CD14-positive monocyte (primary cell): ENCODE measurements around the gene ZNF804B. TPM values are rescaled to one million over a fixed set of nuclear protein-coding genes. Genes with fewer than 3 reads are reported as not detected.

Experiments used
- DNase-seq, 3 donors: peaks; one replicate each; pipeline ENCODE4 v3.0.0-alpha.2; 2011 to 2022
- H2AFZ ChIP-seq: 2 replicates; pipeline ENCODE4 v1.6.0; 2012; ENCODE audit warnings: mild to moderate bottlenecking, low read depth, low read length, inconsistent platforms; ENCODE audit not compliant: insufficient read depth, poor library complexity, severe bottlenecking
- H3K27ac ChIP-seq, 2 donors: 1 replicate in 1 of 2; 2 replicates in 1 of 2; pipeline ENCODE4 v1.5.1; 2012 to 2013; ENCODE audit warnings: low read length in 2 of 2, control low read depth in 1 of 2, inconsistent platforms in 1 of 2, low read depth in 1 of 2, mild to moderate bottlenecking in 1 of 2
- H3K27me3 ChIP-seq, 2 donors: one replicate each; pipeline versions ENCODE4 v1.6.0 to v1.6.1; 2011 to 2013; ENCODE audit warnings: low read length in 2 of 2; ENCODE audit not compliant: control insufficient read depth in 2 of 2, insufficient read depth in 2 of 2
- H3K36me3 ChIP-seq, 2 donors: replicated peaks in 1 of 2; 1 replicate in 1 of 2; 2 replicates in 1 of 2; pipeline versions ENCODE4 v1.5.1 to v1.6.1; 2012 to 2013; ENCODE audit warnings: low read length in 2 of 2, control low read depth in 1 of 2, inconsistent platforms in 1 of 2, mild to moderate bottlenecking in 1 of 2; ENCODE audit not compliant: insufficient read depth in 2 of 2, control insufficient read depth in 1 of 2
- H3K4me1 ChIP-seq, 2 donors: 1 replicate in 1 of 2; 2 replicates in 1 of 2; pipeline versions ENCODE4 v1.5.1 to v1.6.1; 2012 to 2013; ENCODE audit warnings: low read length in 2 of 2, control low read depth in 1 of 2, inconsistent platforms in 1 of 2, mild to moderate bottlenecking in 1 of 2, moderate library complexity in 1 of 2; ENCODE audit not compliant: insufficient read depth in 2 of 2, control insufficient read depth in 1 of 2
- H3K4me2 ChIP-seq: replicated peaks from 2 replicates; pipeline ENCODE3; 2012; ENCODE audit warnings: low read length, moderate library complexity, mild to moderate bottlenecking; ENCODE audit not compliant: poor library complexity, severe bottlenecking; ENCODE audit errors: extremely low read depth
- H3K4me3 ChIP-seq, 3 experiments: fragments of 200-600 bp in 1 of 3; sonication (generic) in 1 of 3; replicated peaks in 1 of 3; 1 replicate in 2 of 3; 2 replicates in 1 of 3; pipeline ENCODE4 v1.5.1; 2011 to 2013; ENCODE audit warnings: low read length in 3 of 3, mild to moderate bottlenecking in 3 of 3, control low read depth in 2 of 3, low read depth in 2 of 3, inconsistent platforms in 1 of 3, moderate library complexity in 1 of 3
- H3K79me2 ChIP-seq: 2 replicates; pipeline ENCODE4 v1.6.0; 2012; ENCODE audit warnings: mild to moderate bottlenecking, control low read depth, inconsistent platforms, low read length, moderate library complexity; ENCODE audit not compliant: insufficient read depth
- H3K9ac ChIP-seq: 2 replicates; pipeline ENCODE4 v1.6.0; 2017; ENCODE audit warnings: low read length, mild to moderate bottlenecking; ENCODE audit not compliant: insufficient read depth, poor library complexity, severe bottlenecking
- H3K9me3 ChIP-seq, 2 donors: replicated peaks in 1 of 2; 1 replicate in 1 of 2; 2 replicates in 1 of 2; pipeline versions ENCODE4 v1.5.1 to v1.6.1; 2012 to 2013; ENCODE audit warnings: low read length in 2 of 2, control low read depth in 1 of 2; ENCODE audit not compliant: control insufficient read depth in 1 of 2, insufficient read depth in 1 of 2
- H4K20me1 ChIP-seq: 2 replicates; pipeline ENCODE4 v1.6.0; 2012; ENCODE audit warnings: mild to moderate bottlenecking, low read length, control low read depth, moderate library complexity; ENCODE audit not compliant: insufficient read depth
- H3K27ac Mint-ChIP-seq, 7 donors: one replicate each; pipeline ENCODE4 v1.8.0; 2020; ENCODE audit warnings: mild to moderate bottlenecking in 7 of 7, mixed read lengths in 7 of 7, moderate library complexity in 6 of 7, inconsistent platforms in 2 of 7
- H3K27me3 Mint-ChIP-seq, 3 donors: one replicate each; pipeline ENCODE4 v1.8.0; 2021 to 2022; ENCODE audit warnings: low read depth in 3 of 3, mild to moderate bottlenecking in 3 of 3, mixed read lengths in 3 of 3, moderate library complexity in 3 of 3, inconsistent platforms in 1 of 3
- H3K36me3 Mint-ChIP-seq, 2 donors: one replicate each; pipeline ENCODE4 v1.8.0; 2020; ENCODE audit warnings: mixed read lengths in 2 of 2, inconsistent platforms in 1 of 2, mild to moderate bottlenecking in 1 of 2
- H3K4me1 Mint-ChIP-seq: one replicate; pipeline ENCODE4 v1.8.0; 2020; ENCODE audit warnings: mild to moderate bottlenecking, mixed read lengths
- H3K4me3 Mint-ChIP-seq, 2 donors: one replicate each; pipeline ENCODE4 v1.8.0; 2020; ENCODE audit warnings: mild to moderate bottlenecking in 2 of 2, mixed read lengths in 2 of 2, moderate library complexity in 1 of 2
- H3K9me3 Mint-ChIP-seq, 7 donors: one replicate each; pipeline ENCODE4 v1.8.0; 2020 to 2022; ENCODE audit warnings: mixed read lengths in 7 of 7, mild to moderate bottlenecking in 6 of 7, moderate library complexity in 6 of 7, inconsistent platforms in 2 of 7
- CTCF ChIP-seq: fragments of 200-600 bp; IDR thresholded peaks from one replicate; pipeline ENCODE4 v1.8.0; 2022; ENCODE audit warnings: antibody characterized with exemption, mild to moderate bottlenecking
- WGBS: methylation state at CpG from one replicate; pipeline ENCODE4 v1.1.5; 2013; ENCODE audit warnings: missing lambda C conversion rate; ENCODE audit not compliant: insufficient coverage; 5-methylcytosine and 5-hydroxymethylcytosine counted together
- intact Hi-C, 2 donors: fragments of 100-400 bp; cut with micrococcal nuclease; formaldehyde crosslinking; loops; one replicate each; pipeline versions ENCODE4 v1.15.0 to v1.15.1; 2023
- polyA plus RNA-seq, 3 donors: library from polyadenylated mRNA; depleted of rRNA in 1 of 3; unstranded in 2 of 3; stranded (reverse) in 1 of 3; fragments of 300-500 nt in 2 of 3; fragments of >200 nt in 1 of 3; fragmentation: Illumina TruSeq in 2 of 3; gene quantifications; 1 replicate in 2 of 3; 2 replicates in 1 of 3; pipeline ENCODE4 v1.2.3, GENCODE V29; 2012 to 2021

The ZNF804B gene
- polyA plus RNA-seq, 3 donors: not detected

- no peaks in the 10 kb centered on the region for H3K79me2 ChIP-seq
- H3K27ac Mint-ChIP-seq: no peak overlapping the region
- H3K4me3 Mint-ChIP-seq: no peak overlapping the region
- H3K36me3 Mint-ChIP-seq: no peaks in the 10 kb centered on the region
- no peaks in the 10 kb centered on the region for H4K20me1 ChIP-seq
- H3K4me2 ChIP-seq: no peak overlapping the region
- no peak overlapping the region for H2AFZ ChIP-seq
- no peaks in the 10 kb centered on the region for H3K9me3 ChIP-seq
- H3K9ac ChIP-seq: no peak overlapping the region
- DNase-seq: no peak
- TF ChIP-seq CTCF: no peak
- H3K4me1 ChIP-seq: no peaks in the 10 kb centered on the region
- H3K4me3 ChIP-seq: no peak overlapping the region
- H3K36me3 ChIP-seq: no peaks in the 10 kb centered on the region
- intact Hi-C loops: no loop called here
- no peaks in the 10 kb centered on the region for H3K4me1 Mint-ChIP-seq
- H3K27me3 ChIP-seq: no peaks in the 10 kb centered on the region
- no peak overlapping the region for H3K27ac ChIP-seq
- peaks cover 0 to 5% (median 0%) of the 10 kb centered on the region in 7 donors for H3K9me3 Mint-ChIP-seq
- no peaks in the 10 kb centered on the region for H3K27me3 Mint-ChIP-seq
Measured at GRCh38 chr7:88881136-88881535, 121.6 kb downstream of the ZNF804B start.

- H3K4me1 Mint-ChIP-seq: no peaks in the 10 kb centered on the region
- intact Hi-C loops: no loop called here
- Histone ChIP-seq H3K4me2 (no peak overlapping the region), H3K4me3 (no peak overlapping the region), H4K20me1 (no peaks in the 10 kb centered on the region), H3K27ac (no peak overlapping the region), H3K36me3 (no peaks in the 10 kb centered on the region), H3K9me3 (no peaks in the 10 kb centered on the region), H3K9ac (no peak overlapping the region), H3K4me1 (no peaks in the 10 kb centered on the region), H2AFZ (no peak overlapping the region), H3K27me3 (no peaks in the 10 kb centered on the region), H3K79me2 (no peaks in the 10 kb centered on the region)
- H3K4me3 Mint-ChIP-seq: no peak overlapping the region
- no peaks in the 10 kb centered on the region for H3K27me3 Mint-ChIP-seq
- peaks cover 0 to 3% (median 0%) of the 10 kb centered on the region in 7 donors for H3K9me3 Mint-ChIP-seq
- WGBS: no CpG with 5 or more reads among the region's 2 CpGs
- H3K27ac Mint-ChIP-seq: no peak overlapping the region
- no peak for TF ChIP-seq CTCF
- H3K36me3 Mint-ChIP-seq: no peaks in the 10 kb centered on the region
- no peak for DNase-seq
Measured at GRCh38 chr7:88885131-88885530, 125.6 kb downstream of the ZNF804B start.
